ENCODE measurements around the gene NDUFAF7. TPM values are rescaled to one million over a fixed set of nuclear protein-coding genes. Genes with fewer than 3 reads are reported as not detected.
"Not testable (repeated sequence)": the region's sequence is repeated elsewhere in the genome, so short reads cannot be mapped to it uniquely, and the experiment has no call there.

NDUFAF7 gene
- total RNA-seq, 4 donors from 2014 or later = 1.9 to 21.6 (median 16.5) TPM

DNA sequence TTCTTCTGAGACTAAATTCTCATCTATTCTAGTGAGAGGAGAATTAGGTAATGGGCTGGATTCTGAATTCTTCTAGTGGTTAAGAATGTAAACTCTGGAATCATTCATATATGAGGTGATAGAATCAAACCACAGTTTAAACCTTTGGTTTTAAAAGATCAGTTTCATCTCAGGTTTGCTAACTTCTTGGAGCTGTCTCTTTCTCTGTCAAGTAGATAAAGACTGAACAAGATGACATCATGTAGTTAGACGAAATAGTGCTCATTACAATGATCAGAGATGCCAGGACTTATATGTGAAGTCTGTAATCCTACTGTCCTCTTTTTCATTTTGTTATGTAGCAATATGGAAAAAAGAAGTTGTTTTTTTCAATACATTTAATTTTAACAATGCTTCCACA is 30.2 kb upstream of the NDUFAF7 start:
- intact Hi-C loops (cut with DNase I; ENCODE audit: low total_unique reads) = no loop called here
- no peak for DNase-seq
- peaks cover 6 to 20% (median 12%) of the 10 kb centered on the region in 4 donors for H3K4me1 ChIP-seq
- H3K27me3 ChIP-seq = no peaks in the 10 kb centered on the region
- peaks cover 0 to 11% of the 10 kb centered on the region in 2 donors for H3K9me3 ChIP-seq
- no peak overlapping the region for H3K27ac ChIP-seq
- no peak for TF ChIP-seq POLR2A (IDR thresholded peaks at IDR 0.05)
- TF ChIP-seq POLR2AphosphoS5 (IDR thresholded peaks at IDR 0.05) = no peak
- TF ChIP-seq, protein P1, sequence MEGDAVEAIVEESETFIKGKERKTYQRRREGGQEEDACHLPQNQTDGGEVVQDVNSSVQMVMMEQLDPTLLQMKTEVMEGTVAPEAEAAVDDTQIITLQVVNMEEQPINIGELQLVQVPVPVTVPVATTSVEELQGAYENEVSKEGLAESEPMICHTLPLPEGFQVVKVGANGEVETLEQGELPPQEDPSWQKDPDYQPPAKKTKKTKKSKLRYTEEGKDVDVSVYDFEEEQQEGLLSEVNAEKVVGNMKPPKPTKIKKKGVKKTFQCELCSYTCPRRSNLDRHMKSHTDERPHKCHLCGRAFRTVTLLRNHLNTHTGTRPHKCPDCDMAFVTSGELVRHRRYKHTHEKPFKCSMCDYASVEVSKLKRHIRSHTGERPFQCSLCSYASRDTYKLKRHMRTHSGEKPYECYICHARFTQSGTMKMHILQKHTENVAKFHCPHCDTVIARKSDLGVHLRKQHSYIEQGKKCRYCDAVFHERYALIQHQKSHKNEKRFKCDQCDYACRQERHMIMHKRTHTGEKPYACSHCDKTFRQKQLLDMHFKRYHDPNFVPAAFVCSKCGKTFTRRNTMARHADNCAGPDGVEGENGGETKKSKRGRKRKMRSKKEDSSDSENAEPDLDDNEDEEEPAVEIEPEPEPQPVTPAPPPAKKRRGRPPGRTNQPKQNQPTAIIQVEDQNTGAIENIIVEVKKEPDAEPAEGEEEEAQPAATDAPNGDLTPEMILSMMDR (IDR thresholded peaks at IDR 0.05) = no peak
- TF ChIP-seq EP300 (IDR thresholded peaks at IDR 0.05; ENCODE audit: low read depth) = no peak
- 60 to 80% methylated on average over 1 of the region's 1 CpG for WGBS, 2 donors (ENCODE audit: low coverage in 1 of 2)
- in situ Hi-C loops (cut with MboI; ENCODE audit: low pct_ligation_motif_present in 1 of 4, low pct_unique_long_range_greater_than_20kb in 1 of 4, low sequenced_read_pairs in 3 of 4) = no loop called here
- H3K36me3 ChIP-seq = peaks cover 0 to 61% (median 18%) of the 10 kb centered on the region in 4 donors
- H3K4me3 ChIP-seq = no peak overlapping the region

DNA sequence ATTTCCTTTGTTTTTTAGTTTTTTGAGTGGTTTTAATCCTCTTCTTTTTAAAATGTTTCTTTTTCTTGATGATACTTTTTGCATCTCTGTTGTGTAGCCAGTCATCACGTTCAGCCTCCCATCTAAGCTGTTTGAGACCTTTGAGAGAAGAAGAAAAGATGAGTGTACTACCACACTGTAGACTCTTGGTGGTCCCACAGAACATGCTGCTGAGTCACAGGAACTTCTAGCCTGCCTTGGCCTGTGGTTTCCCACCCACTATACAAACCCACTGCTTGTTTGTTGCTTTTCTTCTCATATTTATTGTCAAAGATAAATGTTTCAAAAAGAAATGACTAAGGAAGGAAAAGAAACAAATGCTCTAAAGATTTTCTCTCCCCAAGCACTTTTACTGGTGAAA is 29.7 kb upstream of the NDUFAF7 start:
- TF ChIP-seq POLR2A (IDR thresholded peaks at IDR 0.05) (no peak), EP300 (IDR thresholded peaks at IDR 0.05; ENCODE audit: low read depth) (no peak), POLR2AphosphoS5 (IDR thresholded peaks at IDR 0.05) (no peak)
- TF ChIP-seq, protein P1 (IDR thresholded peaks at IDR 0.05) = no peak
- WGBS, 2 donors (ENCODE audit: low coverage in 1 of 2) = 78 to 100% methylated on average over 1 of the region's 1 CpG
- H3K27ac ChIP-seq = no peak overlapping the region
- no peaks in the 10 kb centered on the region for H3K27me3 ChIP-seq
- H3K4me1 ChIP-seq = peaks cover 6 to 20% (median 12%) of the 10 kb centered on the region in 4 donors
- DNase-seq = no peak
- peaks cover 0 to 11% of the 10 kb centered on the region in 2 donors for H3K9me3 ChIP-seq
- H3K36me3 ChIP-seq = peaks cover 0 to 67% (median 21%) of the 10 kb centered on the region in 4 donors
- no peak overlapping the region for H3K4me3 ChIP-seq
- intact Hi-C loops (cut with DNase I; ENCODE audit: low total_unique reads) = no loop called here
- in situ Hi-C loops (cut with MboI; ENCODE audit: low pct_ligation_motif_present in 1 of 4, low pct_unique_long_range_greater_than_20kb in 1 of 4, low sequenced_read_pairs in 3 of 4) = no loop called here

DNA sequence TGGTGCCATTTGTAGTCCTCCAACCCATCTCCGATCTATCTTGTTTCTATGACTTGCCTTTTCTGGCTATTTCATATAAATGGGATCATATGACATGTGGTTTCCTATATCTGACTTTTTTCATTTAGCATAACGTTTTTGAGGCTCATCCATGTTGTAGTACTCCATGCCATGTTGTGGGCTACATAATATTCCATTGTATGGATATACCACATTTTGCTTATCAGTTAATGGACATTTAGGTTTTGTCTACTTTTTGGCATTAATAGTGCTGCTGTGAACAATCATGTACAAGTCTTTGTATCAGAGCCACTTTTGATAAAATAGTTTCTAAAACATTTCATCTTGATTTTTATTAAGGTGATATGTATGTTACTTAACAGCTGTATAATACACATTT is 27.8 kb upstream of the NDUFAF7 start:
- TF ChIP-seq, protein P1 (IDR thresholded peaks at IDR 0.05) = no peak
- no peak for TF ChIP-seq EP300 (IDR thresholded peaks at IDR 0.05; ENCODE audit: low read depth)
- TF ChIP-seq POLR2AphosphoS5 (IDR thresholded peaks at IDR 0.05) = no peak
- no peak for TF ChIP-seq POLR2A (IDR thresholded peaks at IDR 0.05)
- intact Hi-C loops (cut with DNase I; ENCODE audit: low total_unique reads) = no loop called here
- DNase-seq = no peak
- in situ Hi-C loops (cut with MboI; ENCODE audit: low pct_ligation_motif_present in 1 of 4, low pct_unique_long_range_greater_than_20kb in 1 of 4, low sequenced_read_pairs in 3 of 4) = no loop called here
- WGBS, 2 donors (ENCODE audit: low coverage in 1 of 2) = 88 to 93% methylated on average over 2 of the region's 2 CpGs
- Histone ChIP-seq H3K4me1 (peaks cover 0 to 3% (median 0%) of the 10 kb centered on the region in 4 donors), H3K27me3 (no peaks in the 10 kb centered on the region), H3K27ac (no peak overlapping the region), H3K9me3 (peaks cover 8 to 18% of the 10 kb centered on the region in 2 donors), H3K36me3 (peaks cover 0 to 86% (median 27%) of the 10 kb centered on the region in 4 donors), H3K4me3 (no peak overlapping the region)

DNA sequence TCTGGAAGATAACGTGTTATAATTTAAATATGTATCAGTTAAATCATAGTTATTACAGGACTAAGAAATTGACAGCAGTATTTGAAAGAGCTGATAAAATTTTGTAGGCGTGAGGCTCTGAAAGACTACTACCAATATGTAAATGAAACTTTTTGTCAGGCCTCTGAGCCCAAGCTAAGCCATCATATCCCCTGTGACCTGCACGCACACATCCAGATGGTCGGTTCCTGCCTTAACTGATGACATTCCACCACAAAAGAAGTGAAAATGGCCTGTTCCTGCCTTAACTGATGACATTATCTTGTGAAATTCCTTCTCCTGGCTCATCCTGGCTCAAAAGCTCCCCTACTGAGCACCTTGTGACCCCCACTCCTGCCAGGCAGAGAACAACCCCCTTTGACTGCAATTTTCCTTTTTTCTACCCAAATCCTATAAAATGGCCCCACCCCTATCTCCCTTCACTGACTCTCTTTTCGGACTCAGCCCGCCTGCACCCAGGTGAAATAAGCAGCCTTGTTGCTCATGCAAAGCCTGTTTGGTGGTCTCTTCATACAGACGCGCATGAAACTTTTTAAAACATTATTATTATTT is 26.3 kb upstream of the NDUFAF7 start:
- DNase-seq; H3K4me1 ChIP-seq; H3K27ac ChIP-seq; H3K4me3 ChIP-seq; H3K27me3 ChIP-seq; in situ Hi-C loops (cut with MboI; ENCODE audit: low pct_ligation_motif_present in 1 of 4, low pct_unique_long_range_greater_than_20kb in 1 of 4, low sequenced_read_pairs in 3 of 4); intact Hi-C loops (cut with DNase I; ENCODE audit: low total_unique reads): not testable (repeated sequence)
- H3K9me3 ChIP-seq = peaks cover 17 to 22% of the 10 kb centered on the region in 2 donors
- 88 to 93% methylated on average over 6 to 8 of the region's 8 CpGs for WGBS, 2 donors (ENCODE audit: low coverage in 1 of 2)
- H3K36me3 ChIP-seq = peaks cover 0 to 98% (median 34%) of the 10 kb centered on the region in 4 donors

All from transverse colon (tissue), 4 donors.